ENCODE measurements around the gene FXYD5.

The FXYD5 gene

GRCh38 chr19:35216016-35216832 lies 61.7 kb downstream of the FXYD5 start:
- no peak for DNase-seq (ENCODE audit: low spot score)

- DNase-seq (ENCODE audit: low spot score) = peak; percentile 1
Measured at GRCh38 chr19:35216833-35217648, 62.5 kb downstream of the FXYD5 start.

- DNase-seq (ENCODE audit: low spot score) = no peak
Measured at GRCh38 chr19:35217649-35217990, 63.1 kb downstream of the FXYD5 start.

- no peak for DNase-seq (ENCODE audit: low spot score)
Measured at GRCh38 chr19:35219008-35219407, 64.5 kb downstream of the FXYD5 start.
